Cardiac fibroblast (primary cell): Measurements from ENCODE around the gene FAM118B.
"Not testable (repeated sequence)": the region's sequence is repeated elsewhere in the genome, so short reads cannot be mapped to it uniquely, and the experiment has no call there.

Experiments used
- DNase-seq, 2 donors: peaks; one replicate each; pipeline versions ENCODE4 v3.0.0 to v3.0.0-alpha.2; 2010; ENCODE audit warnings: low read depth in 2 of 2
- H3K4me3 ChIP-seq, 2 donors: replicated peaks in 1 of 2; 1 replicate in 1 of 2; 2 replicates in 1 of 2; pipeline ENCODE4 v1.5.1; 2011; ENCODE audit warnings: low read depth in 2 of 2, low read length in 2 of 2, mild to moderate bottlenecking in 2 of 2, moderate library complexity in 1 of 2
- TF ChIP-seq, protein P1 (sequence below): IDR thresholded peaks from one replicate; pipeline ENCODE4 v1.5.1; 2011; ENCODE audit warnings: low read depth, mild to moderate bottlenecking, low read length, inconsistent platforms

FAM118B gene

DNA sequence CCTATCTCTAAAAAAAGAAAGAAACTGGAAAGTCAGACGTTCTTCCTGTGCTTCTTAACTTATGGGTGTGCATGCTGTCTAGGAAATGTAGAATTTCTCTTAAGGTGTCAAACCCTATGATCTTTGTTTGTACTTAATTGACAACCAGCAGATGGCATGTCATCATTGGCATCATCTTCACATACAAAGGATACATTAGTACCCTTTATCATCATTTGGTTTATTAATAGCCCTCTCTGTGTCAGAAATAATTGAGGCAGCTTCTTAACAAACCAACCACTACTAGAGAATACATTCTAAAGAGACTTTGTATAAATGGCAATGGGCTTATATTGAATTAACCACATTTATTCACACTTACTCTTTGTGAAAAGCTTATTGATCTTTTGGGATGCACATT, 43.2 kb downstream of the FAM118B start:
- DNase-seq: no peak
- no peak overlapping the region for H3K4me3 ChIP-seq
- TF ChIP-seq, protein P1, sequence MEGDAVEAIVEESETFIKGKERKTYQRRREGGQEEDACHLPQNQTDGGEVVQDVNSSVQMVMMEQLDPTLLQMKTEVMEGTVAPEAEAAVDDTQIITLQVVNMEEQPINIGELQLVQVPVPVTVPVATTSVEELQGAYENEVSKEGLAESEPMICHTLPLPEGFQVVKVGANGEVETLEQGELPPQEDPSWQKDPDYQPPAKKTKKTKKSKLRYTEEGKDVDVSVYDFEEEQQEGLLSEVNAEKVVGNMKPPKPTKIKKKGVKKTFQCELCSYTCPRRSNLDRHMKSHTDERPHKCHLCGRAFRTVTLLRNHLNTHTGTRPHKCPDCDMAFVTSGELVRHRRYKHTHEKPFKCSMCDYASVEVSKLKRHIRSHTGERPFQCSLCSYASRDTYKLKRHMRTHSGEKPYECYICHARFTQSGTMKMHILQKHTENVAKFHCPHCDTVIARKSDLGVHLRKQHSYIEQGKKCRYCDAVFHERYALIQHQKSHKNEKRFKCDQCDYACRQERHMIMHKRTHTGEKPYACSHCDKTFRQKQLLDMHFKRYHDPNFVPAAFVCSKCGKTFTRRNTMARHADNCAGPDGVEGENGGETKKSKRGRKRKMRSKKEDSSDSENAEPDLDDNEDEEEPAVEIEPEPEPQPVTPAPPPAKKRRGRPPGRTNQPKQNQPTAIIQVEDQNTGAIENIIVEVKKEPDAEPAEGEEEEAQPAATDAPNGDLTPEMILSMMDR: no peak

DNA sequence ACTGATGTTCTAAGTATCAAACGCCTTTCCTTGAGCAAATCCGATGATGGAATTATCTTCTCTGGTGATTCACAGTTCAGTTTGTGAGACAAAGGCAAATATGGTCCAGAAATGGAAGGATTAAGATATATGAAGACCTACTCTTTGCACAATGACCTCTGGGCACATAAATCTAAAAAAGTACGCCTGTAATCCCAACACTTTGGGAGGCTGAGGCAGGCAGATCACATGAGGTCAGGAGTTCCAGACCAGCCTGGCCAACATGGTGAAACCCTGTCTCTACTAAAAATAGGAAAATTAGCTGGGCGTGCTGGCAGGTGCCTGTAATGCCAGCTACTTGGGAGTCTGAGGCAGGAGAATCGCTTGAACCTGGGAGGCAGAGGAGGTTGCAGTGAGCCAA, 43.9 kb downstream of the FAM118B start:
- H3K4me3 ChIP-seq, DNase-seq: not testable (repeated sequence)

DNA sequence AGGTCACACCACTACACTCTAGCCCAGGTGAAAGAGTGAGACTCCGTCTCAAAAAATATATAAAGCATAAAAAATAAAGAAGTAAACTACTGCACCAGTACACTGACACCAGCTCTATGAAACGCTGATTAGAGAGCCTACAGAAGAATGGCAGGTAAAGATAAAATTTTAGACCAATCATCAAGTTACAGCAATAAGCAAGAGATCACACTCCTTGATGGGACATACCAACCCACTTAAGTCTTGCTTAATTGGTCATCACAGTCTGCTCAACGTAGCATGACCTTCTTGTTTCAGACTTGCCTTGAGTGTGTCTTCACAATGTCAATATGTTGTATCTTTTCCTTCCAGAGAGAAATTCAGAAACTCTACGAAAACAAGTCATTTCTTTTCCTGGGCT, 44.6 kb downstream of the FAM118B start:
- TF ChIP-seq, protein P1: no peak
- DNase-seq: no peak
- no peak overlapping the region for H3K4me3 ChIP-seq

DNA sequence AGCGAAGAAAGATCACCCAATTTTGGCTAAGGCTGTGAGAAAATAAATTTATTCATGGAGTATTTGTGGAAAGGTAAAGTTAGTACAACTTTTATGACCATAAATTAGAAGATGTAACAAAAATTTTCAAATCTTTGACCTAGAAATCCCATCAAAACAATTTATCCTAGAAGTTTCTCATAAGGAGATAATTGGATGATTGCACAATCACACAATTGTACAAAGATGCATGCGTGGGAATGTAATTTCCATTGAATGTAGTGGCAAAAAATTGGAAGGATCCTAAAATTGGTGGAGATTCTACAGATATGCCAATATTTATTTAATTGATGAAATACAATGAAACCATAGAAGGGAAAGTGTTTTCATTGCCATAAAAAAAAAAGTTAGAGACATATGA, 45.6 kb downstream of the FAM118B start:
- DNase-seq: no peak
- TF ChIP-seq, protein P1: no peak
- no peak overlapping the region for H3K4me3 ChIP-seq

DNA sequence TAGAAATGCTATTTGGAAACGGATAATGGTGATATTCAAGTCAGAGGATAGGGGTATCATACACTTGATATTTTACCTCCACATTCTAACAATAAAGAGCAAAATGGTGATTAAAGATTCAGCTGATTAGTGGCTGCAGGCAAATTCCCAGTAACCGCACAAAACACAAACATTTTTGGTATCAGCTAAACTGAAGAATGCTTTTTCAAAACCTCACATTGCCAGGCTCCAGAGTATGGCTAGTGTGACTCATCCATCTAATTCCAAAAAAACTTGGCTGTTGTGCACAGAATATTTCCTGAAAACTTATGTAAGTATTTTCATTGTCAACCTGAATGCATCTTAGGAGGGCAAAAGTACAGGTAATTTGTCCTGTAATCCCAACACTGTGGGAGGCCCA, 46.2 kb downstream of the FAM118B start:
- H3K4me3 ChIP-seq: no peak overlapping the region
- TF ChIP-seq, protein P1: no peak
- DNase-seq: peak; percentile 47 to 57

DNA sequence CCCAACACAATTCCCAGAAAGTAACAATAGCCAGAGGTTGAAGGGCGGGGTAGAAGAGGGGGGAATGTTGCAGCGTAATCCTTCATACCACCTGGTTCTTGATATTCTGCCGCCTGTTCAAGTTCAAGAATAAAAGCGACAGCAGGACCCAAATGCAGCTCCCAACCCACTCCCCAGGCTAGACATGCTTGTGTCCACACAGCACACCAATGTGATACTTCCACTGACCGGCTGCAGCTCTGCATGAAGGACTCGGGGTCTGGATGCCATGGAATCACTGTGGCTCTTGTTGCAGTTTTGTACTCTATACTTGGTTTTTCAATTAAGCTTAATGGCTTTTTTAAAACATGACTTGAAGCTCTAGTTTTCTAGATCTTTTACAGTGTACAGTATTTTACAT, 50.6 kb downstream of the FAM118B start:
- TF ChIP-seq, protein P1: no peak
- DNase-seq: no peak
- H3K4me3 ChIP-seq: no peak overlapping the region

DNA sequence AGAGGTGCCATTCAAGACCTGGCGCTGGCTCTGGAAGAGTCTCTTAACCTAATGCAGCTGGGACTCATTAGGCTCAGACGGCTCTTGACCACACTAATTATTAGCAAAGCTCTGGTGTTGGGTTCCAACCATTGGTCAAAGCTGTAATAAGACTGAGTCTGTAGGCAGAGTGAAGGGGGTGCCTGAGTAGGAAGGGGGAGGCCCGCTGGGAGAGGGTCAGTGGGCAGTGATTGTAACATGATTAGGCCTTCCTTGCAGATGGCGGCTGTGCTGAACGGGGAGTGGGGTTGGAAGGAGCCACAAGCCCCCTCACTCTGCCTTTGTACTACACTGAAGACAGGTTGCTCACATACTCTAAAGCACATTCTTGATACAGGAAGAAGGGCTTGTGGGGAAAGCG, 51.9 kb downstream of the FAM118B start:
- H3K4me3 ChIP-seq: no peak overlapping the region
- no peak for DNase-seq
- TF ChIP-seq, protein P1: no peak
